HepG2 (cell line): ENCODE results near the gene POLR2B. TPM values are rescaled to one million over a fixed set of nuclear protein-coding genes. Genes with fewer than 3 reads are reported as not detected.

Experiments
- ATM ChIP-seq: fragments of 450-650 bp; IDR thresholded peaks from 2 replicates; pipeline ENCODE4 v1.7.1; 2017; ENCODE audit warnings: mild to moderate bottlenecking, borderline replicate concordance
- CCAR2 ChIP-seq: fragments of 200-400 bp; formaldehyde crosslinking; optimal IDR thresholded peaks from 2 replicates; pipeline ENCODE3; 2018; ENCODE audit warnings: low read depth, mild to moderate bottlenecking, low read length, moderate library complexity
- GFI1 ChIP-seq: sonication (generic); formaldehyde crosslinking; IDR thresholded peaks from 2 replicates; pipeline ENCODE4 v1.5.0; 2020; ENCODE audit warnings: missing genetic modification reagents, mild to moderate bottlenecking, borderline replicate concordance
- GTF3A ChIP-seq: sonication (generic); formaldehyde crosslinking; conservative IDR thresholded peaks from 2 replicates; pipeline ENCODE4 v1.4.0; 2020; ENCODE audit warnings: mild to moderate bottlenecking, missing genetic modification reagents
- KLF11 ChIP-seq: IDR thresholded peaks from 2 replicates; pipeline ENCODE4 v1.6.1; 2016; ENCODE audit warnings: missing compliant biosample characterization
- MTA1 ChIP-seq: sonication (generic); formaldehyde crosslinking; IDR thresholded peaks from 2 replicates; pipeline ENCODE4 v1.4.0; 2020; ENCODE audit warnings: missing genetic modification reagents, mild to moderate bottlenecking, borderline replicate concordance
- RARA ChIP-seq: IDR thresholded peaks from 2 replicates; pipeline ENCODE4 v1.6.1; 2016; ENCODE audit warnings: missing genetic modification reagents, missing compliant biosample characterization
- SOX6 ChIP-seq, 2 experiments: fragments of 450-650 bp in 1 of 2; sonication (generic) in 1 of 2; formaldehyde crosslinking in 1 of 2; IDR thresholded peaks; 2 replicates each; pipeline versions ENCODE4 v1.4.0 to v1.6.1; 2017 to 2020; ENCODE audit warnings: antibody characterized with exemption in 1 of 2, mild to moderate bottlenecking in 1 of 2, missing genetic modification reagents in 1 of 2
- ZNF225 ChIP-seq: sonication (generic); formaldehyde crosslinking; IDR thresholded peaks from 2 replicates; pipeline ENCODE4 v1.4.0; 2020; ENCODE audit warnings: mild to moderate bottlenecking, missing genetic modification reagents
- ZNF879 ChIP-seq: sonication (generic); formaldehyde crosslinking; IDR thresholded peaks from 2 replicates; pipeline ENCODE4 v1.8.1; 2023; ENCODE audit warnings: missing genetic modification reagents
- polyA plus RNA-seq, 8 experiments: library from polyadenylated mRNA; depleted of rRNA in 3 of 8; stranded (reverse) in 7 of 8; unstranded in 1 of 8; fragments of >200 nt; fragmentation: Illumina TruSeq in 4 of 8; extraction: Trizol in 4 of 8; gene quantifications; 2 replicates each; pipeline versions ENCODE4 v1.2.1 to v1.2.3, GENCODE V29; 2011 to 2016; ENCODE audit warnings: low read depth in 4 of 8, missing spikeins in 1 of 8, mixed read lengths in 1 of 8; ENCODE audit not compliant: insufficient read depth in 1 of 8
- total RNA-seq, 5 experiments: library from RNA; depleted of rRNA; stranded (reverse); fragments of >200 nt; fragmentation: Illumina TruSeq; extraction: Trizol; gene quantifications; 2 replicates each; pipeline ENCODE4 v1.2.3, GENCODE V29; 2016; ENCODE audit warnings: low read depth in 1 of 5
- TF ChIP-seq, protein P1 (sequence below): sonication (generic); formaldehyde crosslinking; IDR thresholded peaks from 2 replicates; pipeline ENCODE4 v1.5.0; 2020; ENCODE audit warnings: mild to moderate bottlenecking, missing genetic modification reagents, borderline replicate concordance
- TF ChIP-seq, protein P2 (sequence below): sonication (generic); formaldehyde crosslinking; IDR thresholded peaks from 2 replicates; pipeline ENCODE4 v1.5.0; 2020; ENCODE audit warnings: missing genetic modification reagents
- TF ChIP-seq, protein P3 (sequence below): sonication (generic); formaldehyde crosslinking; IDR thresholded peaks from 2 replicates; pipeline ENCODE4 v1.5.0; 2020; ENCODE audit warnings: mild to moderate bottlenecking, missing genetic modification reagents
- TF ChIP-seq, protein P4 (sequence below): sonication (generic); formaldehyde crosslinking; IDR thresholded peaks from 2 replicates; pipeline ENCODE4 v1.4.0; 2020; ENCODE audit warnings: mild to moderate bottlenecking, missing genetic modification reagents

Gene POLR2B
- total and polyA plus RNA-seq, 2 of the 13 experiments (the other 11 are each of a cell fraction or from before 2014, with no cell fraction given) = 70.6 to 116 TPM

DNA sequence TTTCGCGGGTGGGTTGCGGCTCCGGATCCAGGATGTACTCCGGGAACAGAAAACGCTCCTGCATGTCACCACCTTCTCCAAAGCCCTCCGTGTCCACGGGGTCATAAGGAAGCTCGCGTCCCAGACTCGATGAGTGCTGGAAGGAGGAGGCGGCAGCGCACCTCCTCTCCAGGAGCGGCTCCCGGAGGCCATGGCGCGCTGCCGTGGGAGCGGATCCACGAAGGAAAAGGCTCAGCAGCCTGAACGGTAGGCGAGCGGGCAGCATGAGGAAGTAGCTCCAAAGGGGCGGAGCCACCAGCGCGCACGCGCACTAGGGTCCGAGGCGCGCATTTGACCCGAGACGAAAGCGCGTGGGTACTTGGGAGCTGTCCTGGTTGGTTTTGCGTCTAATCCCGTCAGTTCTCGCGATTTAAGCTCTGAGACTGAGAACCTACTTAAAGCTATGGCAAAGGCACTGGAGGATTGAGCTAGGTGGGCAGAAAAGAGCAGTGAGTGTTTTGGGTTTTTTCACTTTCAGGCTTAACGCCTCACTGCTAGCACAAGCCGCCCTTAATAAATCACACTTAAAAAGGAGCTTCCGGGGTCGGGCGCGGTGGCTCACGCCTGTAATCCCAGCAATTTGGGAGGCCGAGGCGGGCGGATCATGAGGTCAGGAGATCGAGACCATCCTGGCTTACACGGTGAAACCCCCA is 1.2 kb upstream of the POLR2B start, which contains the start of gene NOA1 (continued):
- TF ChIP-seq SOX6 (IDR thresholded peaks at IDR 0.05) = no peak
- no peak; the same call in 1 of the 2 replicates for TF ChIP-seq SOX6 (CRISPR knock-in tag; IDR thresholded peaks at IDR 0.05)
- no peak for TF ChIP-seq RARA (CRISPR knock-in tag)
- TF ChIP-seq ZNF879 = no peak
- TF ChIP-seq ZNF225 (CRISPR knock-in tag) = no peak
- TF ChIP-seq CCAR2 = no peak
- TF ChIP-seq, protein P1, sequence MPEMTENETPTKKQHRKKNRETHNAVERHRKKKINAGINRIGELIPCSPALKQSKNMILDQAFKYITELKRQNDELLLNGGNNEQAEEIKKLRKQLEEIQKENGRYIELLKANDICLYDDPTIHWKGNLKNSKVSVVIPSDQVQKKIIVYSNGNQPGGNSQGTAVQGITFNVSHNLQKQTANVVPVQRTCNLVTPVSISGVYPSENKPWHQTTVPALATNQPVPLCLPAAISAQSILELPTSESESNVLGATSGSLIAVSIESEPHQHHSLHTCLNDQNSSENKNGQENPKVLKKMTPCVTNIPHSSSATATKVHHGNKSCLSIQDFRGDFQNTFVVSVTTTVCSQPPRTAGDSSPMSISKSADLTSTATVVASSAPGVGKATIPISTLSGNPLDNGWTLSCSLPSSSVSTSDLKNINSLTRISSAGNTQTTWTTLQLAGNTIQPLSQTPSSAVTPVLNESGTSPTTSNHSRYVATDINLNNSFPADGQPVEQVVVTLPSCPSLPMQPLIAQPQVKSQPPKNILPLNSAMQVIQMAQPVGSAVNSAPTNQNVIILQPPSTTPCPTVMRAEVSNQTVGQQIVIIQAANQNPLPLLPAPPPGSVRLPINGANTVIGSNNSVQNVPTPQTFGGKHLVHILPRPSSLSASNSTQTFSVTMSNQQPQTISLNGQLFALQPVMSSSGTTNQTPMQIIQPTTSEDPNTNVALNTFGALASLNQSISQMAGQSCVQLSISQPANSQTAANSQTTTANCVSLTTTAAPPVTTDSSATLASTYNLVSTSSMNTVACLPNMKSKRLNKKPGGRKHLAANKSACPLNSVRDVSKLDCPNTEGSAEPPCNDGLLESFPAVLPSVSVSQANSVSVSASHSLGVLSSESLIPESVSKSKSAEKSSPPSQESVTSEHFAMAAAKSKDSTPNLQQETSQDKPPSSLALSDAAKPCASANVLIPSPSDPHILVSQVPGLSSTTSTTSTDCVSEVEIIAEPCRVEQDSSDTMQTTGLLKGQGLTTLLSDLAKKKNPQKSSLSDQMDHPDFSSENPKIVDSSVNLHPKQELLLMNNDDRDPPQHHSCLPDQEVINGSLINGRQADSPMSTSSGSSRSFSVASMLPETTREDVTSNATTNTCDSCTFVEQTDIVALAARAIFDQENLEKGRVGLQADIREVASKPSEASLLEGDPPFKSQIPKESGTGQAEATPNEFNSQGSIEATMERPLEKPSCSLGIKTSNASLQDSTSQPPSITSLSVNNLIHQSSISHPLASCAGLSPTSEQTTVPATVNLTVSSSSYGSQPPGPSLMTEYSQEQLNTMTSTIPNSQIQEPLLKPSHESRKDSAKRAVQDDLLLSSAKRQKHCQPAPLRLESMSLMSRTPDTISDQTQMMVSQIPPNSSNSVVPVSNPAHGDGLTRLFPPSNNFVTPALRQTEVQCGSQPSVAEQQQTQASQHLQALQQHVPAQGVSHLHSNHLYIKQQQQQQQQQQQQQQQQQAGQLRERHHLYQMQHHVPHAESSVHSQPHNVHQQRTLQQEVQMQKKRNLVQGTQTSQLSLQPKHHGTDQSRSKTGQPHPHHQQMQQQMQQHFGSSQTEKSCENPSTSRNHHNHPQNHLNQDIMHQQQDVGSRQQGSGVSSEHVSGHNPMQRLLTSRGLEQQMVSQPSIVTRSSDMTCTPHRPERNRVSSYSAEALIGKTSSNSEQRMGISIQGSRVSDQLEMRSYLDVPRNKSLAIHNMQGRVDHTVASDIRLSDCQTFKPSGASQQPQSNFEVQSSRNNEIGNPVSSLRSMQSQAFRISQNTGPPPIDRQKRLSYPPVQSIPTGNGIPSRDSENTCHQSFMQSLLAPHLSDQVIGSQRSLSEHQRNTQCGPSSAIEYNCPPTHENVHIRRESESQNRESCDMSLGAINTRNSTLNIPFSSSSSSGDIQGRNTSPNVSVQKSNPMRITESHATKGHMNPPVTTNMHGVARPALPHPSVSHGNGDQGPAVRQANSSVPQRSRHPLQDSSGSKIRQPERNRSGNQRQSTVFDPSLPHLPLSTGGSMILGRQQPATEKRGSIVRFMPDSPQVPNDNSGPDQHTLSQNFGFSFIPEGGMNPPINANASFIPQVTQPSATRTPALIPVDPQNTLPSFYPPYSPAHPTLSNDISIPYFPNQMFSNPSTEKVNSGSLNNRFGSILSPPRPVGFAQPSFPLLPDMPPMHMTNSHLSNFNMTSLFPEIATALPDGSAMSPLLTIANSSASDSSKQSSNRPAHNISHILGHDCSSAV (CRISPR knock-in tag) = no peak
- no peak for TF ChIP-seq GFI1 (CRISPR knock-in tag)
- TF ChIP-seq, protein P2, sequence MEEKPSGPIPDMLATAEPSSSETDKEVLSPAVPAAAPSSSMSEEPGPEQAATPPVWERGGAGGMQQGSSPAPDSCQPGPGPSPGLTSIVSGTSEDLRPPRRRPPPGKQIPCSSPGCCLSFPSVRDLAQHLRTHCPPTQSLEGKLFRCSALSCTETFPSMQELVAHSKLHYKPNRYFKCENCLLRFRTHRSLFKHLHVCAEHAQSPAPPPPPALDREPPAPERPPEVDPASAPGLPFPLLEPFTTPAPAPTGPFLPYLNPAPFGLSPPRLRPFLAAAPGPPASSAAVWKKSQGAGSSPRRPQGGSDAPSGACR = no peak
- no peak for TF ChIP-seq MTA1 (CRISPR knock-in tag)
- TF ChIP-seq GTF3A = no peak
- TF ChIP-seq, protein P3, sequence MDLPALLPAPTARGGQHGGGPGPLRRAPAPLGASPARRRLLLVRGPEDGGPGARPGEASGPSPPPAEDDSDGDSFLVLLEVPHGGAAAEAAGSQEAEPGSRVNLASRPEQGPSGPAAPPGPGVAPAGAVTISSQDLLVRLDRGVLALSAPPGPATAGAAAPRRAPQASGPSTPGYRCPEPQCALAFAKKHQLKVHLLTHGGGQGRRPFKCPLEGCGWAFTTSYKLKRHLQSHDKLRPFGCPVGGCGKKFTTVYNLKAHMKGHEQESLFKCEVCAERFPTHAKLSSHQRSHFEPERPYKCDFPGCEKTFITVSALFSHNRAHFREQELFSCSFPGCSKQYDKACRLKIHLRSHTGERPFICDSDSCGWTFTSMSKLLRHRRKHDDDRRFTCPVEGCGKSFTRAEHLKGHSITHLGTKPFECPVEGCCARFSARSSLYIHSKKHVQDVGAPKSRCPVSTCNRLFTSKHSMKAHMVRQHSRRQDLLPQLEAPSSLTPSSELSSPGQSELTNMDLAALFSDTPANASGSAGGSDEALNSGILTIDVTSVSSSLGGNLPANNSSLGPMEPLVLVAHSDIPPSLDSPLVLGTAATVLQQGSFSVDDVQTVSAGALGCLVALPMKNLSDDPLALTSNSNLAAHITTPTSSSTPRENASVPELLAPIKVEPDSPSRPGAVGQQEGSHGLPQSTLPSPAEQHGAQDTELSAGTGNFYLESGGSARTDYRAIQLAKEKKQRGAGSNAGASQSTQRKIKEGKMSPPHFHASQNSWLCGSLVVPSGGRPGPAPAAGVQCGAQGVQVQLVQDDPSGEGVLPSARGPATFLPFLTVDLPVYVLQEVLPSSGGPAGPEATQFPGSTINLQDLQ = no peak
- TF ChIP-seq KLF11 (CRISPR knock-in tag) = no peak
- TF ChIP-seq, protein P4, sequence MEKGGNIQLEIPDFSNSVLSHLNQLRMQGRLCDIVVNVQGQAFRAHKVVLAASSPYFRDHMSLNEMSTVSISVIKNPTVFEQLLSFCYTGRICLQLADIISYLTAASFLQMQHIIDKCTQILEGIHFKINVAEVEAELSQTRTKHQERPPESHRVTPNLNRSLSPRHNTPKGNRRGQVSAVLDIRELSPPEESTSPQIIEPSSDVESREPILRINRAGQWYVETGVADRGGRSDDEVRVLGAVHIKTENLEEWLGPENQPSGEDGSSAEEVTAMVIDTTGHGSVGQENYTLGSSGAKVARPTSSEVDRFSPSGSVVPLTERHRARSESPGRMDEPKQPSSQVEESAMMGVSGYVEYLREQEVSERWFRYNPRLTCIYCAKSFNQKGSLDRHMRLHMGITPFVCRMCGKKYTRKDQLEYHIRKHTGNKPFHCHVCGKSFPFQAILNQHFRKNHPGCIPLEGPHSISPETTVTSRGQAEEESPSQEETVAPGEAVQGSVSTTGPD = no peak
- TF ChIP-seq ATM = no peak
